ENCODE measurements around the gene EMILIN3.

EMILIN3 gene

GRCh38 chr20:41376349-41376748, 9.7 kb upstream of the EMILIN3 start:
- DNase-seq (ENCODE audit: extremely low spot score) = no peak
- TF ChIP-seq SUZ12 (IDR thresholded peaks at IDR 0.05) = no peak
- TF ChIP-seq BHLHE40 (IDR thresholded peaks at IDR 0.05; ENCODE audit: borderline replicate concordance) = no peak
- no peak for TF ChIP-seq ELF4 (IDR thresholded peaks at IDR 0.05)
- TF ChIP-seq L3MBTL2 (conservative IDR thresholded peaks at IDR 0.05) = no peak
- TF ChIP-seq LEF1 (IDR thresholded peaks at IDR 0.05; ENCODE audit: borderline replicate concordance) = no peak
- no peak for TF ChIP-seq SP1 (IDR thresholded peaks at IDR 0.05)
- TF ChIP-seq FOXM1 (IDR thresholded peaks at IDR 0.05; ENCODE audit: borderline replicate concordance) = no peak
- no peak for TF ChIP-seq NFRKB (IDR thresholded peaks at IDR 0.05)
- TF ChIP-seq PKNOX1 (IDR thresholded peaks at IDR 0.05) = no peak
- TF ChIP-seq HDGF (IDR thresholded peaks at IDR 0.05; ENCODE audit: borderline replicate concordance) = no peak
- TF ChIP-seq FOXK2 (IDR thresholded peaks at IDR 0.05) = no peak
- TF ChIP-seq FOXA1 (IDR thresholded peaks at IDR 0.05) = no peak
- no peak for TF ChIP-seq CTBP1 (IDR thresholded peaks at IDR 0.05; ENCODE audit: borderline replicate concordance)
- TF ChIP-seq TARDBP (IDR thresholded peaks at IDR 0.05) = no peak
- ChIA-PET POLR2A (no interaction called here), CTCF (interaction anchor here (1.2 kb wide), 1 partner anchor 36 kb away, joined by 4 read pairs; the partner anchor contains the start of gene LPIN3)

GRCh38 chr20:41375846-41376245, 9.2 kb upstream of the EMILIN3 start:
- TF ChIP-seq TARDBP (IDR thresholded peaks at IDR 0.05) (no peak), NFRKB (IDR thresholded peaks at IDR 0.05) (no peak), BHLHE40 (IDR thresholded peaks at IDR 0.05; ENCODE audit: borderline replicate concordance) (no peak), PKNOX1 (IDR thresholded peaks at IDR 0.05) (no peak), CTBP1 (IDR thresholded peaks at IDR 0.05; ENCODE audit: borderline replicate concordance) (no peak)
- POLR2A ChIA-PET = no interaction called here
- DNase-seq (ENCODE audit: extremely low spot score) = no peak
- CTCF ChIA-PET = no interaction called here

GRCh38 chr20:41373931-41374920, 7.6 kb upstream of the EMILIN3 start:
- ChIA-PET CTCF (no interaction called here), POLR2A (no interaction called here)
- TF ChIP-seq LEF1 (IDR thresholded peaks at IDR 0.05; ENCODE audit: borderline replicate concordance) (no peak), CTBP1 (IDR thresholded peaks at IDR 0.05; ENCODE audit: borderline replicate concordance) (no peak)
- DNase-seq (ENCODE audit: extremely low spot score) = no peak

GRCh38 chr20:41373251-41373783, 6.7 kb upstream of the EMILIN3 start:
- TF ChIP-seq FOXM1 (IDR thresholded peaks at IDR 0.05; ENCODE audit: borderline replicate concordance) (no peak), CTBP1 (IDR thresholded peaks at IDR 0.05; ENCODE audit: borderline replicate concordance) (no peak), BHLHE40 (IDR thresholded peaks at IDR 0.05; ENCODE audit: borderline replicate concordance) (no peak), ARNT (IDR thresholded peaks at IDR 0.05) (no peak), TARDBP (IDR thresholded peaks at IDR 0.05) (no peak), ELF4 (IDR thresholded peaks at IDR 0.05) (no peak), SP1 (IDR thresholded peaks at IDR 0.05) (no peak), SUZ12 (IDR thresholded peaks at IDR 0.05) (no peak), PKNOX1 (IDR thresholded peaks at IDR 0.05) (no peak), NFRKB (IDR thresholded peaks at IDR 0.05) (no peak), ZNF384 (IDR thresholded peaks at IDR 0.05) (no peak), FOXA1 (IDR thresholded peaks at IDR 0.05) (no peak), HDGF (IDR thresholded peaks at IDR 0.05; ENCODE audit: borderline replicate concordance) (no peak), L3MBTL2 (conservative IDR thresholded peaks at IDR 0.05) (no peak)
- ChIA-PET POLR2A (no interaction called here), CTCF (no interaction called here)
- DNase-seq (ENCODE audit: extremely low spot score) = no peak

GRCh38 chr20:41371371-41371770, 4.8 kb upstream of the EMILIN3 start:
- ChIA-PET CTCF (no interaction called here), POLR2A (no interaction called here)
- TF ChIP-seq FOXA1 (IDR thresholded peaks at IDR 0.05) (no peak), SP1 (IDR thresholded peaks at IDR 0.05) (no peak), HDGF (IDR thresholded peaks at IDR 0.05; ENCODE audit: borderline replicate concordance) (no peak), ELF4 (IDR thresholded peaks at IDR 0.05) (no peak), ARNT (IDR thresholded peaks at IDR 0.05) (no peak), CTBP1 (IDR thresholded peaks at IDR 0.05; ENCODE audit: borderline replicate concordance) (no peak), ZNF384 (IDR thresholded peaks at IDR 0.05) (no peak), TARDBP (IDR thresholded peaks at IDR 0.05) (no peak), NFRKB (IDR thresholded peaks at IDR 0.05) (no peak), PKNOX1 (IDR thresholded peaks at IDR 0.05) (no peak), FOXK2 (IDR thresholded peaks at IDR 0.05) (no peak), LEF1 (IDR thresholded peaks at IDR 0.05; ENCODE audit: borderline replicate concordance) (no peak), FOXM1 (IDR thresholded peaks at IDR 0.05; ENCODE audit: borderline replicate concordance) (no peak)
- DNase-seq (ENCODE audit: extremely low spot score) = no peak

All from HEK293T (cell line).